ENCODE results near the gene GNAZ.
A peak's percentile ranks its signal among the peaks of the same experiment; 100 is the strongest.

GNAZ gene

GRCh38 chr22:23068096-23068831, 2.1 kb upstream of the GNAZ start:
- H3K4me3 ChIP-seq (ENCODE audit: insufficient read depth, low read length, poor library complexity, severe bottlenecking) = no peak overlapping the region
- no peaks in the 10 kb centered on the region for H3K9me2 ChIP-seq (replicated peaks; ENCODE audit: insufficient read depth, low read length)
- H3K27me3 ChIP-seq (ENCODE audit: low read length) = no peaks in the 10 kb centered on the region
- TF ChIP-seq EZH2phosphoT487 (conservative IDR thresholded peaks at IDR 0.05; ENCODE audit: low read length) = no peak
- no peak for TF ChIP-seq CTCF (IDR thresholded peaks at IDR 0.05; ENCODE audit: insufficient read depth, low read length, poor library complexity, severe bottlenecking)
- no peaks in the 10 kb centered on the region for H3K9me3 ChIP-seq (ENCODE audit: insufficient read depth, low read length)
- no peak overlapping the region for H2AFZ ChIP-seq (ENCODE audit: low read depth, low read length, severe bottlenecking)
- H3K36me3 ChIP-seq (ENCODE audit: low read length) = no peaks in the 10 kb centered on the region
- H3F3A ChIP-seq (ENCODE audit: insufficient read depth) = no peaks in the 10 kb centered on the region
- H3K79me2 ChIP-seq (ENCODE audit: insufficient read depth, low read length) = no peaks in the 10 kb centered on the region
- H3K4me2 ChIP-seq (ENCODE audit: low read depth, low read length, poor library complexity, severe bottlenecking) = no peak overlapping the region
- H3K9ac ChIP-seq (ENCODE audit: low read length) = no peak overlapping the region
- H3K27ac ChIP-seq (ENCODE audit: low read depth, low read length) = no peak overlapping the region
- no peaks in the 10 kb centered on the region for H4K20me1 ChIP-seq (ENCODE audit: low read depth, low read length)

- Histone ChIP-seq H3K27me3 (ENCODE audit: low read length) (no peaks in the 10 kb centered on the region), H3K9me3 (ENCODE audit: insufficient read depth, low read length) (no peaks in the 10 kb centered on the region), H2AFZ (ENCODE audit: low read depth, low read length, severe bottlenecking) (no peak overlapping the region), H3K9ac (ENCODE audit: low read length) (no peak overlapping the region; the same call in 1 of the 2 replicates), H3K4me2 (ENCODE audit: low read depth, low read length, poor library complexity, severe bottlenecking) (no peak overlapping the region), H3K79me2 (ENCODE audit: insufficient read depth, low read length) (no peaks in the 10 kb centered on the region), H4K20me1 (ENCODE audit: low read depth, low read length) (no peaks in the 10 kb centered on the region), H3K9me2 (replicated peaks; ENCODE audit: insufficient read depth, low read length) (no peaks in the 10 kb centered on the region), H3K36me3 (ENCODE audit: low read length) (no peaks in the 10 kb centered on the region), H3K27ac (ENCODE audit: low read depth, low read length) (no peak overlapping the region), H3K4me3 (ENCODE audit: insufficient read depth, low read length, poor library complexity, severe bottlenecking) (no peak overlapping the region), H3F3A (ENCODE audit: insufficient read depth) (no peaks in the 10 kb centered on the region)
- TF ChIP-seq CTCF (IDR thresholded peaks at IDR 0.05; ENCODE audit: insufficient read depth, low read length, poor library complexity, severe bottlenecking) (no peak), EZH2phosphoT487 (conservative IDR thresholded peaks at IDR 0.05; ENCODE audit: low read length) (no peak)
Measured at GRCh38 chr22:23068832-23069385, 1.4 kb upstream of the GNAZ start.

- Histone ChIP-seq H3K4me2 (ENCODE audit: low read depth, low read length, poor library complexity, severe bottlenecking) (peak overlapping the region; percentile 57), H3K27me3 (ENCODE audit: low read length) (no peaks in the 10 kb centered on the region), H2AFZ (ENCODE audit: low read depth, low read length, severe bottlenecking) (peak overlapping the region; percentile 88), H3F3A (ENCODE audit: insufficient read depth) (no peaks in the 10 kb centered on the region), H3K9me3 (ENCODE audit: insufficient read depth, low read length) (no peaks in the 10 kb centered on the region), H4K20me1 (ENCODE audit: low read depth, low read length) (no peaks in the 10 kb centered on the region), H3K27ac (ENCODE audit: low read depth, low read length) (no peak overlapping the region), H3K4me3 (ENCODE audit: insufficient read depth, low read length, poor library complexity, severe bottlenecking) (peak overlapping the region; percentile 41), H3K79me2 (ENCODE audit: insufficient read depth, low read length) (no peaks in the 10 kb centered on the region), H3K9ac (ENCODE audit: low read length) (peak overlapping the region; percentile 53), H3K9me2 (replicated peaks; ENCODE audit: insufficient read depth, low read length) (no peaks in the 10 kb centered on the region), H3K36me3 (ENCODE audit: low read length) (no peaks in the 10 kb centered on the region)
- no peak for TF ChIP-seq CTCF (IDR thresholded peaks at IDR 0.05; ENCODE audit: insufficient read depth, low read length, poor library complexity, severe bottlenecking)
- TF ChIP-seq EZH2phosphoT487 (conservative IDR thresholded peaks at IDR 0.05; ENCODE audit: low read length) = no peak
Measured at GRCh38 chr22:23069502-23070357, 589 bp upstream of the GNAZ start.

All from SU-DHL-6 (cell line).